Nephron progenitor cell (in vitro differentiated cells): ENCODE results near the gene PTK7.
A peak's percentile ranks its signal among the peaks of the same experiment; 100 is the strongest.

Experiments used
- DNase-seq: peaks from one replicate; pipeline ENCODE4 v3.0.0; 2021
- H3K27ac Mint-ChIP-seq: 2 replicates; pipeline ENCODE4 v1.8.0; 2021; ENCODE audit warnings: mild to moderate bottlenecking, moderate library complexity, mixed read lengths
- H3K27me3 Mint-ChIP-seq: 2 replicates; pipeline ENCODE4 v1.8.0; 2021; ENCODE audit warnings: mild to moderate bottlenecking, low read depth, mixed read lengths; ENCODE audit not compliant: poor library complexity
- H3K36me3 Mint-ChIP-seq: 2 replicates; pipeline ENCODE4 v1.8.0; 2021; ENCODE audit warnings: low read depth, mixed read lengths
- H3K4me1 Mint-ChIP-seq: 2 replicates; pipeline ENCODE4 v1.8.0; 2021; ENCODE audit warnings: mixed read lengths
- H3K4me3 Mint-ChIP-seq: 2 replicates; pipeline ENCODE4 v1.8.0; 2021; ENCODE audit warnings: mild to moderate bottlenecking, moderate library complexity, mixed read lengths
- H3K9me3 Mint-ChIP-seq: 2 replicates; pipeline ENCODE4 v1.8.0; 2021; ENCODE audit warnings: mild to moderate bottlenecking, moderate library complexity, mixed read lengths
- TF ChIP-seq, protein P1 (sequence below): fragments of 200-600 bp; sonication (generic); IDR thresholded peaks from 2 replicates; pipeline ENCODE4 v1.5.0; 2021; ENCODE audit warnings: antibody characterized with exemption

Gene PTK7

DNA sequence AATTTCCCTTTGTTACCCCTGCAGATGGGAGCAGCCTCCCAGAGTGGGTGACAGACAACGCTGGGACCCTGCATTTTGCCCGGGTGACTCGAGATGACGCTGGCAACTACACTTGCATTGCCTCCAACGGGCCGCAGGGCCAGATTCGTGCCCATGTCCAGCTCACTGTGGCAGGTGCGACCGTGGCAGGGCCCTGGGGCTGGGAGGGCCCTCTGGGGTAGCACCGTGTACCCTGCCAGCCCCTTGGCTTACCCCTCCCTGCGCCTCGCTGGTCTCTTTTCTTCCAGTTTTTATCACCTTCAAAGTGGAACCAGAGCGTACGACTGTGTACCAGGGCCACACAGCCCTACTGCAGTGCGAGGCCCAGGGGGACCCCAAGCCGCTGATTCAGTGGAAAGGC lies 65.5 kb downstream of the PTK7 start:
- DNase-seq: no peak
- Mint-ChIP-seq H3K9me3 (no peaks in the 10 kb centered on the region), H3K27ac (no peak overlapping the region), H3K4me3 (no peak overlapping the region), H3K27me3 (no peaks in the 10 kb centered on the region), H3K36me3 (peaks cover 26% of the 10 kb centered on the region), H3K4me1 (peaks cover 28% of the 10 kb centered on the region)
- TF ChIP-seq, protein P1, sequence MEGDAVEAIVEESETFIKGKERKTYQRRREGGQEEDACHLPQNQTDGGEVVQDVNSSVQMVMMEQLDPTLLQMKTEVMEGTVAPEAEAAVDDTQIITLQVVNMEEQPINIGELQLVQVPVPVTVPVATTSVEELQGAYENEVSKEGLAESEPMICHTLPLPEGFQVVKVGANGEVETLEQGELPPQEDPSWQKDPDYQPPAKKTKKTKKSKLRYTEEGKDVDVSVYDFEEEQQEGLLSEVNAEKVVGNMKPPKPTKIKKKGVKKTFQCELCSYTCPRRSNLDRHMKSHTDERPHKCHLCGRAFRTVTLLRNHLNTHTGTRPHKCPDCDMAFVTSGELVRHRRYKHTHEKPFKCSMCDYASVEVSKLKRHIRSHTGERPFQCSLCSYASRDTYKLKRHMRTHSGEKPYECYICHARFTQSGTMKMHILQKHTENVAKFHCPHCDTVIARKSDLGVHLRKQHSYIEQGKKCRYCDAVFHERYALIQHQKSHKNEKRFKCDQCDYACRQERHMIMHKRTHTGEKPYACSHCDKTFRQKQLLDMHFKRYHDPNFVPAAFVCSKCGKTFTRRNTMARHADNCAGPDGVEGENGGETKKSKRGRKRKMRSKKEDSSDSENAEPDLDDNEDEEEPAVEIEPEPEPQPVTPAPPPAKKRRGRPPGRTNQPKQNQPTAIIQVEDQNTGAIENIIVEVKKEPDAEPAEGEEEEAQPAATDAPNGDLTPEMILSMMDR: no peak

- Mint-ChIP-seq H3K9me3 (no peaks in the 10 kb centered on the region), H3K27ac (peak overlapping the region; percentile 80), H3K36me3 (peaks cover 23% of the 10 kb centered on the region), H3K4me3 (no peak overlapping the region), H3K4me1 (peaks cover 28% of the 10 kb centered on the region), H3K27me3 (no peaks in the 10 kb centered on the region)
- no peak for DNase-seq
- TF ChIP-seq, protein P1: no peak
These were observed 66.0 kb downstream of the PTK7 start for GRCh38 chr6:43142101-43142500.

- H3K9me3 Mint-ChIP-seq: no peaks in the 10 kb centered on the region
- DNase-seq: peak; percentile 87
- peaks cover 28% of the 10 kb centered on the region for H3K4me1 Mint-ChIP-seq
- TF ChIP-seq, protein P1: peak; percentile 96
- H3K27me3 Mint-ChIP-seq: no peaks in the 10 kb centered on the region
- H3K4me3 Mint-ChIP-seq: no peak overlapping the region
- H3K36me3 Mint-ChIP-seq: peaks cover 23% of the 10 kb centered on the region
- peak overlapping the region; percentile 9 for H3K27ac Mint-ChIP-seq
These were observed 67.4 kb downstream of the PTK7 start for GRCh38 chr6:43143235-43144128.

DNA sequence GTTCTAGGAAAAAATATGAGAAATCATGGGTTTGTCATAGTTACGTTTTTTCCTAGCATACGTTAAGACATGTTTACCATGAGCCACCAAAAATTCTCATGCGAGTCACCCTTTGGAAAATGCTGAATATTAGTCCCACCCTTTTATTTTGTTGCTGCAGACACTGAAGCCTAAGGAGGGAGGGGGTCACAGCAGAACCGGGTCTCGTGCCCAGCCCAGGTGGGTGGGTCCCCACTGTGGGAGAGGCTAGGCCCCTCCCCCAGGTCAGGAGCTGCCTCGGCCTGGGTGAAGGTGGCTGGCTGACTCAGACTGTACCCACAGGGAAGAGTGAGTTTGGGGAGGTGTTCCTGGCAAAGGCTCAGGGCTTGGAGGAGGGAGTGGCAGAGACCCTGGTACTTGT lies 68.8 kb downstream of the PTK7 start:
- no peaks in the 10 kb centered on the region for H3K9me3 Mint-ChIP-seq
- H3K4me1 Mint-ChIP-seq: peaks cover 28% of the 10 kb centered on the region
- no peak overlapping the region for H3K4me3 Mint-ChIP-seq
- TF ChIP-seq, protein P1: no peak
- H3K27ac Mint-ChIP-seq: peak overlapping the region; percentile 51
- no peaks in the 10 kb centered on the region for H3K27me3 Mint-ChIP-seq
- H3K36me3 Mint-ChIP-seq: peaks cover 20% of the 10 kb centered on the region
- no peak for DNase-seq

DNA sequence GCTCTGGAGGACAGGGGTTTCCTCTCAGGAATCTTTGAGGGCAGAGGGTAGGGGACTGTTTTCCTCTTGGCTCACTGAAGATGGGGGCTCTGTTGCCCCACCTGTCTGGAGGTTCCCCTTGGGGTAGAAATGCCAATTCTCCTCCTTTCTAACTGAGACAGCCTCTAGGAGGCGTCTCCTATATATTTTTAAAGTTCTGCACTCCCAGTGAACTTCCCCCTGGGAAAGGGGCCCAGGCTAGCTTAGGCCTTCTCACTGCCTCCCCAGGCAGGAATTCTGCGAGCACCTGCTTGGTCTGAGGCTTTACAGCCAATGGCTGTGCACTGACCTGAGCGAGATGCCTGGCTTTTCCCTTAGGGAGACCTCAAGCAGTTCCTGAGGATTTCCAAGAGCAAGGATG lies 70.1 kb downstream of the PTK7 start:
- Mint-ChIP-seq H3K4me1 (peaks cover 24% of the 10 kb centered on the region), H3K27me3 (no peaks in the 10 kb centered on the region), H3K27ac (peak overlapping the region; percentile 70), H3K9me3 (no peaks in the 10 kb centered on the region), H3K4me3 (no peak overlapping the region), H3K36me3 (peaks cover 27% of the 10 kb centered on the region)
- DNase-seq: no peak
- TF ChIP-seq, protein P1: no peak
